ENCODE results near the gene GRID2. TPM values are rescaled to one million over a fixed set of nuclear protein-coding genes. Genes with fewer than 3 reads are reported as not detected.

The GRID2 gene
- total RNA-seq, 1 donor, result not detected

- TF ChIP-seq CTCF (IDR thresholded peaks at IDR 0.05; ENCODE audit: extremely low read depth, low read depth, low read length), result no peak
- H3K79me2 ChIP-seq (ENCODE audit: insufficient read depth, low read length), result no peaks in the 10 kb centered on the region
- H3K36me3 ChIP-seq (ENCODE audit: insufficient read depth, low read length), result no peaks in the 10 kb centered on the region
- H3K9me3 ChIP-seq (ENCODE audit: low read depth, low read length), result no peaks in the 10 kb centered on the region
- H3K4me2 ChIP-seq (ENCODE audit: insufficient read depth, low read length), result no peak overlapping the region
- no peaks in the 10 kb centered on the region for H3K27me3 ChIP-seq (ENCODE audit: insufficient read depth, low read length)
- H4K20me1 ChIP-seq (ENCODE audit: insufficient read depth, low read length), result no peaks in the 10 kb centered on the region
- no peak overlapping the region for H3K4me3 ChIP-seq (ENCODE audit: insufficient read depth, low read length)
- H2AFZ ChIP-seq (ENCODE audit: low read length), result no peak overlapping the region
- DNase-seq (ENCODE audit: insufficient read length, low spot score, missing footprints), result no peak
- H3K4me1 ChIP-seq (ENCODE audit: insufficient read depth, low read length), result no peaks in the 10 kb centered on the region
- H3K27ac ChIP-seq (ENCODE audit: low read depth, low read length), result no peak overlapping the region
Measured at GRCh38 chr4:93092765-93093164, 789.0 kb downstream of the GRID2 start.

DNA sequence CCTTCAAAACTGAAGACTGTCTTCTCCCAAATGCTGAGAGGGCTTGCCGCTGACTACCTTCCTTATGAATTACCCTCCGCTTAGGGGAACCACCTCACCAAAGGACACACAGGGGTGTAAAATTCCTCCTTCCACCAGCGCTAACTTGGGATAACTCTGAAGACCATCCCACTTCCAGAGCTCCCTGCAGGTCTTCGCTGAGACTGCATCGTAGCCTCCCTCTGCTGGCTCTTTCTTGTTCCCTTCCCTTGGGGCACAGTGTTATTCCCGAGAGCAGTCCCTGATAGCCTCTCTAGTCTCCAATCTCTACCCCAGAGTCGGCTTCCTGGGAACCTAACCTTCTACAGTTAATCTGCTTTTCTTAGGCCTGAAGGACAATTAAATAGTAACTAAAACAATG, 799.3 kb downstream of the GRID2 start:
- Histone ChIP-seq H3K4me3 (ENCODE audit: insufficient read depth, low read length) (no peak overlapping the region), H3K27ac (ENCODE audit: low read depth, low read length) (no peak overlapping the region), H3K36me3 (ENCODE audit: insufficient read depth, low read length) (no peaks in the 10 kb centered on the region), H3K27me3 (ENCODE audit: insufficient read depth, low read length) (no peaks in the 10 kb centered on the region), H3K9me3 (ENCODE audit: low read depth, low read length) (peaks cover 2% of the 10 kb centered on the region), H3K4me1 (ENCODE audit: insufficient read depth, low read length) (no peaks in the 10 kb centered on the region), H3K4me2 (ENCODE audit: insufficient read depth, low read length) (no peak overlapping the region), H3K79me2 (ENCODE audit: insufficient read depth, low read length) (no peaks in the 10 kb centered on the region), H2AFZ (ENCODE audit: low read length) (no peak overlapping the region), H4K20me1 (ENCODE audit: insufficient read depth, low read length) (no peaks in the 10 kb centered on the region)
- no peak for DNase-seq (ENCODE audit: insufficient read length, low spot score, missing footprints)
- TF ChIP-seq CTCF (IDR thresholded peaks at IDR 0.05; ENCODE audit: extremely low read depth, low read depth, low read length), result no peak

GRCh38 chr4:93116624-93117023, 812.9 kb downstream of the GRID2 start:
- H3K36me3 ChIP-seq (ENCODE audit: insufficient read depth, low read length), result no peaks in the 10 kb centered on the region
- no peak for TF ChIP-seq CTCF (IDR thresholded peaks at IDR 0.05; ENCODE audit: extremely low read depth, low read depth, low read length)
- no peak overlapping the region for H3K4me3 ChIP-seq (ENCODE audit: insufficient read depth, low read length)
- peaks cover 2% of the 10 kb centered on the region for H3K9me3 ChIP-seq (ENCODE audit: low read depth, low read length)
- no peaks in the 10 kb centered on the region for H3K27me3 ChIP-seq (ENCODE audit: insufficient read depth, low read length)
- no peak overlapping the region for H3K27ac ChIP-seq (ENCODE audit: low read depth, low read length)
- H3K4me2 ChIP-seq (ENCODE audit: insufficient read depth, low read length), result no peak overlapping the region
- no peaks in the 10 kb centered on the region for H3K4me1 ChIP-seq (ENCODE audit: insufficient read depth, low read length)
- no peaks in the 10 kb centered on the region for H3K79me2 ChIP-seq (ENCODE audit: insufficient read depth, low read length)
- DNase-seq (ENCODE audit: insufficient read length, low spot score, missing footprints), result no peak
- H4K20me1 ChIP-seq (ENCODE audit: insufficient read depth, low read length), result no peaks in the 10 kb centered on the region
- no peak overlapping the region for H2AFZ ChIP-seq (ENCODE audit: low read length)

DNA sequence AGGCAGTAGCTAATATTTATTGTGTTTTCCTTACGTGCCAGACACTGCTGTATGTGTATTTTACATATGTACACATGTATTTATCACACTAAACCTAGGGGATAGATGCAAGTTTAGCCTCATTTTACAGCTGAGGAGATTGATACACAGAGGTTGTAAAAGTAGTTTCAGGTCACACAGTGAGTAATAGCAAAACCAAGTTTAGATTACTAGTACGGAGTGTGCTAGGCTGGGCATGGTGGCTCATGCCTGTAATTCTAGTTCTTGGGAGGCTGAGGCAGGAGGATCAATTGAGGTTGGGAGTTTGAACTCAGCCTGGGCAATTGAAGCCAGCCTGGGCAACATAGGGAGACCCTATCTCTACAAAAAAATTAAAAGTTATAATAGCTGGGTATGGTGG, 823.7 kb downstream of the GRID2 start:
- Histone ChIP-seq H3K4me2 (ENCODE audit: insufficient read depth, low read length) (no peak overlapping the region), H3K4me3 (ENCODE audit: insufficient read depth, low read length) (no peak overlapping the region), H3K27me3 (ENCODE audit: insufficient read depth, low read length) (no peaks in the 10 kb centered on the region), H4K20me1 (ENCODE audit: insufficient read depth, low read length) (no peaks in the 10 kb centered on the region), H2AFZ (ENCODE audit: low read length) (no peak overlapping the region), H3K36me3 (ENCODE audit: insufficient read depth, low read length) (no peaks in the 10 kb centered on the region), H3K79me2 (ENCODE audit: insufficient read depth, low read length) (no peaks in the 10 kb centered on the region), H3K4me1 (ENCODE audit: insufficient read depth, low read length) (no peaks in the 10 kb centered on the region), H3K9me3 (ENCODE audit: low read depth, low read length) (no peaks in the 10 kb centered on the region), H3K27ac (ENCODE audit: low read depth, low read length) (no peak overlapping the region)
- DNase-seq (ENCODE audit: insufficient read length, low spot score, missing footprints), result no peak
- no peak for TF ChIP-seq CTCF (IDR thresholded peaks at IDR 0.05; ENCODE audit: extremely low read depth, low read depth, low read length)
